SJCRH30 (cell line): ENCODE measurements around the gene WDR83. TPM values are rescaled to one million over a fixed set of nuclear protein-coding genes. Genes with fewer than 3 reads are reported as not detected.
"Not testable (repeated sequence)": the region's sequence is repeated elsewhere in the genome, so short reads cannot be mapped to it uniquely, and the experiment has no call there.

Experiments used
- DNase-seq, 2 experiments: peaks; one replicate each; pipeline ENCODE4 v3.0.0-alpha.2; 2015 to 2020
- H3K27ac ChIP-seq: fragments of 250-450 bp; sonication (Bioruptor Pico); 2 replicates; pipeline ENCODE4 v1.5.1; 2020; ENCODE audit warnings: mild to moderate bottlenecking, moderate library complexity
- H3K27me3 ChIP-seq: fragments of 250-450 bp; sonication (Bioruptor Pico); 2 replicates; pipeline ENCODE4 v1.5.1; 2020; ENCODE audit warnings: mild to moderate bottlenecking, moderate library complexity
- H3K36me3 ChIP-seq: fragments of 250-450 bp; sonication (Bioruptor Pico); 2 replicates; pipeline ENCODE4 v1.5.1; 2020; ENCODE audit warnings: mild to moderate bottlenecking, moderate library complexity
- H3K4me1 ChIP-seq: fragments of 250-450 bp; sonication (Bioruptor Pico); 2 replicates; pipeline ENCODE4 v1.5.1; 2020; ENCODE audit warnings: mild to moderate bottlenecking, moderate library complexity
- H3K4me3 ChIP-seq: fragments of 250-450 bp; sonication (Bioruptor Pico); 2 replicates; pipeline ENCODE4 v1.5.1; 2020; ENCODE audit warnings: mild to moderate bottlenecking, moderate library complexity
- H3K9me3 ChIP-seq: fragments of 250-450 bp; sonication (Bioruptor Pico); replicated peaks from 2 replicates; pipeline ENCODE4 v1.5.1; 2020; ENCODE audit warnings: mild to moderate bottlenecking, moderate library complexity
- total RNA-seq: library from RNA; depleted of rRNA; stranded (reverse); fragments of >200 nt; shearing (Covaris generic); gene quantifications from 2 replicates; pipeline ENCODE4 v1.2.3, GENCODE V29; 2014

Gene WDR83
- total RNA-seq, 1 experiment from 2014 or later, result 11.9 TPM

GRCh38 chr19:12706332-12706718 is 39.7 kb downstream of the WDR83 start:
- no peak overlapping the region for H3K4me3 ChIP-seq
- DNase-seq, result no peak
- H3K36me3 ChIP-seq, result peaks cover 95% of the 10 kb centered on the region
- H3K4me1 ChIP-seq, result no peaks in the 10 kb centered on the region
- H3K27ac ChIP-seq, result no peak overlapping the region
- H3K9me3 ChIP-seq, result no peaks in the 10 kb centered on the region
- no peaks in the 10 kb centered on the region for H3K27me3 ChIP-seq

DNA sequence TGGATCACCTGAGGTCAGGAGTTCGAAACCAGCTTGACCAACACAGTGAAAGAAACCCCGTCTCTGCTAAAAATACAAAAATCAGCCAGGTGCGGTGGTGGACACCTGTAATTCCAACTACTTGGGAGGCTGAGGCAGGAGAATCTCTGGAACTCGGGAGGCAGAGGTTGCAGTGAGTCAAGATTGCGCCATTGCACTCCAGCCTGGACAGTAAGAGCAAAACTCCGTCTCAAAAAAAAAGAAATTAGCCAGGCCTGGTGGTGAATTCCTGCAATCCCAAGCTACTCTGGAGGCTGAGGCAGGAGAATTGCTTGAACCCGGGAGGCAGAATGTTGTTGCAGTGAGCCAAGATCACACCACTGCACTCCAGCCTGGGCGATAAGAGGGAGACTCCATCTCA is 42.0 kb downstream of the WDR83 start:
- H3K27ac ChIP-seq, result no peak overlapping the region
- peaks cover 91% of the 10 kb centered on the region for H3K36me3 ChIP-seq

DNA sequence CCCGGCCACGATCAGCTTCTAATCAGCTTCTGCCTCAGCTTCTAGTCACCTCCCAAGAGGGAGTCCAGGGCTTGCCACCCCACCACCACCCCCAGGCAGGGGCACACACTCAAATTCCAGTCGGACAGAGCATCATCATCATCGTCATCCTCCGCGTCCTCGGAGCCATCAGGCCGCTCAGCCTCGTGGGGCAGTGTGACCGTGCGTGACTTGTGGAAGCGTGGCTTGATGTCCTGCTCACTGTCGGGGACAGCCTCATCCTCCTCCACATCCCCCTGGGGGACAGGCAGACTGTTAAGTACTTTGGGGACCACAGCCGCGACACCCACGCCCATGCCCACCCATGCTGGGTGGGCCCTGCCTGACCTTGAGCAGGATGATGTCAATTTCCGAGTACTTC is 44.6 kb downstream of the WDR83 start:
- Histone ChIP-seq H3K36me3 (peaks cover 91% of the 10 kb centered on the region), H3K27ac (no peak overlapping the region), H3K9me3 (no peaks in the 10 kb centered on the region), H3K27me3 (no peaks in the 10 kb centered on the region), H3K4me1 (no peaks in the 10 kb centered on the region), H3K4me3 (no peak overlapping the region)
- DNase-seq, result no peak

More for the DNA sequence above, 42.0 kb downstream of the WDR83 start:
- Histone ChIP-seq H3K4me1 (no peaks in the 10 kb centered on the region), H3K9me3 (no peaks in the 10 kb centered on the region), H3K4me3 (no peak overlapping the region), H3K27me3 (no peaks in the 10 kb centered on the region)
- DNase-seq, result no peak

DNA sequence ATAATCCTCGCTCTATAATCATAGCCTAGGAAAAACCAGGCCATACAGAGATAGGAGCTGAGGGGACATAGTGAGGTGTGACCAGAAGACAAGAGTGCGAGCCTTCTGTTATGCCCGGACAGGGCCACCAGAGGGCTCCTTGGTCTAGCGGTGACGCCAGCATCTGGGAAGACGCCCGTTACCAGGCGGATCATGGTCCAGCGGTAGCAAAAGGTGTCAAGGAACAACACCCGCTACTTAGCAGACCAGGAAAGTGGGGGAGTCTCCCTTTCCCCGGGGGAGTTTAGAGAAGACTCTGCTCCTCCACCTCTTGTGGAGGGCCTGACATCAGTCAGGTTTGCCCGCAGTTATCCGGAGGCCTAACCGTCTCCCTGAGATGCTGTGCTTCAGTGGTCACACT is 45.5 kb downstream of the WDR83 start:
- peaks cover 90% of the 10 kb centered on the region for H3K36me3 ChIP-seq
- DNase-seq, H3K4me3 ChIP-seq, H3K4me1 ChIP-seq, H3K27ac ChIP-seq, H3K9me3 ChIP-seq, H3K27me3 ChIP-seq: not testable (repeated sequence)

GRCh38 chr19:12713304-12713703 is 46.7 kb downstream of the WDR83 start:
- H3K27ac ChIP-seq, H3K4me3 ChIP-seq, H3K27me3 ChIP-seq, H3K4me1 ChIP-seq, H3K9me3 ChIP-seq, DNase-seq: not testable (repeated sequence)
- peaks cover 89% of the 10 kb centered on the region for H3K36me3 ChIP-seq

DNA sequence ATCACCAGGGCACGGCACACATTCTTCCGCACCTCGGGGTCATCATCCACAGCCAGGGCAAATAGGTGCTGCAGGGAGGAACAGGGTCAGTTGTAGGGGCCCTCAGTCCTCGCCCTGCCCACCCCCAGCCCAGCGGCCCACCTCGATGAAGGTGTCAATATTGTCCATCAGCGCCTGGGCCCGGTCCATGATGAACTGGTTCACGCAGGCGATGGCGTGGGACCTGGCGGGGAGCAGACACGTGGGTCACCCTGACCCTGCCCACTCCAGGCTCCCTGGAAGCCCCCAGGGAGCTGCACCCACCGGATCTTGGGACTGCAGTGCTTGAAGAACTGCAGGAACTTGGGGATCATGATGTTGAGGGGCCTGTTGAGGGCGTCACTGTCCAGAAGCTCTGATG is 48.5 kb downstream of the WDR83 start:
- Histone ChIP-seq H3K36me3 (peaks cover 86% of the 10 kb centered on the region), H3K4me3 (no peak overlapping the region), H3K9me3 (no peaks in the 10 kb centered on the region), H3K4me1 (no peaks in the 10 kb centered on the region), H3K27me3 (no peaks in the 10 kb centered on the region), H3K27ac (no peak overlapping the region)
- no peak for DNase-seq

DNA sequence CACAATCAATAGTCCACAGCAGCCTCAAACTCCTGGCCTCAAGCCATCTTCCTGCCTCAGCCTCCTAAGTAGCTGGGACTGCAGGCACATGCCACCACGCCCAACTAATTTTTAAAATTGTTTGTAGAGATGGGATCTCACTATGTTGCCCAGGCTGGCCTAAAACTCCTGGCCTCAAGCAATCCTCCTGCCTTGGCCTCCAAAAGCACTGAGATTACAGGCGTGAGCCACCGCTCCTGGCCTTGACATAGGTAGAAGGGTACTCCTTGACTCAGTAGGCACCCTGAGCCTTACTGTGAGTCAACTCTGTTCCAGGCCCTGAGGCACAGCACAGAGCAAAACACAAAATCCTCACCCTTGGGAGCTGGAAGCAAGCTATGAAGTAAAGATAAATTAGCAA is 49.3 kb downstream of the WDR83 start:
- no peaks in the 10 kb centered on the region for H3K27me3 ChIP-seq
- H3K4me3 ChIP-seq, result no peak overlapping the region
- H3K9me3 ChIP-seq, result no peaks in the 10 kb centered on the region
- H3K4me1 ChIP-seq, result no peaks in the 10 kb centered on the region
- DNase-seq, result no peak
- no peak overlapping the region for H3K27ac ChIP-seq
- peaks cover 78% of the 10 kb centered on the region for H3K36me3 ChIP-seq

- Histone ChIP-seq H3K4me3 (peak overlapping the region; percentile 78), H3K36me3 (peaks cover 38% of the 10 kb centered on the region), H3K27ac (no peak overlapping the region)
Measured at GRCh38 chr19:12720296-12720695, 53.7 kb downstream of the WDR83 start.

GRCh38 chr19:12720851-12721655 is 54.4 kb downstream of the WDR83 start:
- DNase-seq, result no peak
- H3K36me3 ChIP-seq, result peaks cover 32% of the 10 kb centered on the region
- no peaks in the 10 kb centered on the region for H3K27me3 ChIP-seq
- peak overlapping the region; percentile 84 for H3K27ac ChIP-seq
- peaks cover 2% of the 10 kb centered on the region; the same call in 1 of the 2 replicates for H3K4me1 ChIP-seq
- H3K9me3 ChIP-seq, result no peaks in the 10 kb centered on the region
- H3K4me3 ChIP-seq, result peak overlapping the region; percentile 78

More at GRCh38 chr19:12720296-12720695, 53.7 kb downstream of the WDR83 start:
- H3K27me3 ChIP-seq, result no peaks in the 10 kb centered on the region
- H3K4me1 ChIP-seq, result peaks cover 2% of the 10 kb centered on the region; the same call in 1 of the 2 replicates
- DNase-seq, result no peak
- H3K9me3 ChIP-seq, result no peaks in the 10 kb centered on the region

GRCh38 chr19:12721656-12722565 is 55.3 kb downstream of the WDR83 start:
- Histone ChIP-seq H3K36me3 (peaks cover 23% of the 10 kb centered on the region), H3K9me3 (no peaks in the 10 kb centered on the region), H3K27ac (peak overlapping the region; percentile 84), H3K27me3 (no peaks in the 10 kb centered on the region), H3K4me1 (peaks cover 2% of the 10 kb centered on the region; the same call in 1 of the 2 replicates), H3K4me3 (peak overlapping the region; percentile 78)
- DNase-seq, result peak; percentile 80 to 86

- DNase-seq, result peak; percentile 100
Measured at GRCh38 chr19:12722566-12723380, 56.2 kb downstream of the WDR83 start.

GRCh38 chr19:12723381-12723640 is 56.7 kb downstream of the WDR83 start:
- no peak for DNase-seq

More at GRCh38 chr19:12722566-12723380, 56.2 kb downstream of the WDR83 start:
- no peaks in the 10 kb centered on the region for H3K9me3 ChIP-seq
- peaks cover 18% of the 10 kb centered on the region for H3K36me3 ChIP-seq
- peak overlapping the region; percentile 84 for H3K27ac ChIP-seq
- H3K4me3 ChIP-seq, result peak overlapping the region; percentile 78
- H3K27me3 ChIP-seq, result no peaks in the 10 kb centered on the region
- H3K4me1 ChIP-seq, result peaks cover 2% of the 10 kb centered on the region; the same call in 1 of the 2 replicates

GRCh38 chr19:12723641-12724426 is 57.2 kb downstream of the WDR83 start, which contains the start of gene TNPO2:
Gene TNPO2 (minus strand): TSS chr19:12723932. CDS start chr19:12720977, 2,955 bp downstream.
- DNase-seq, result peak; percentile 95 to 96
- peak within 1 kb of the TSS; percentile 78 for H3K4me3 ChIP-seq
- peak within 1 kb of the TSS; percentile 84 for H3K27ac ChIP-seq
- H3K4me1 ChIP-seq, result peaks cover 2% of the 10 kb centered on the region; the same call in 1 of the 2 replicates
- H3K9me3 ChIP-seq, result no peaks in the 10 kb centered on the region
- no peaks in the 10 kb centered on the region for H3K27me3 ChIP-seq
- peaks cover 14% of the 10 kb centered on the region for H3K36me3 ChIP-seq

More at GRCh38 chr19:12723381-12723640, 56.7 kb downstream of the WDR83 start:
- H3K27me3 ChIP-seq, result no peaks in the 10 kb centered on the region
- peaks cover 2% of the 10 kb centered on the region; the same call in 1 of the 2 replicates for H3K4me1 ChIP-seq
- H3K27ac ChIP-seq, result peak overlapping the region; percentile 84
- H3K4me3 ChIP-seq, result peak overlapping the region; percentile 78
- peaks cover 18% of the 10 kb centered on the region for H3K36me3 ChIP-seq
- no peaks in the 10 kb centered on the region for H3K9me3 ChIP-seq
